Body of pancreas (tissue), 4 donors: Measurements from ENCODE around the gene KLRK1.

Source experiments
- POLR2A ChIP-seq, 3 donors: fragments of 450-650 bp; IDR thresholded peaks; one replicate each; pipeline ENCODE4 v1.6.1; 2016; ENCODE audit warnings: antibody characterized with exemption in 3 of 3, mild to moderate bottlenecking in 2 of 3
- TF ChIP-seq, protein P1 (sequence below), 7 experiments: fragments of 450-650 bp in 4 of 7; fragments of 200-600 bp in 3 of 7; sonication (generic) in 3 of 7; IDR thresholded peaks; one replicate each; pipeline ENCODE4 v1.5.1; 2016 to 2019; ENCODE audit warnings: antibody characterized with exemption in 7 of 7

DNA sequence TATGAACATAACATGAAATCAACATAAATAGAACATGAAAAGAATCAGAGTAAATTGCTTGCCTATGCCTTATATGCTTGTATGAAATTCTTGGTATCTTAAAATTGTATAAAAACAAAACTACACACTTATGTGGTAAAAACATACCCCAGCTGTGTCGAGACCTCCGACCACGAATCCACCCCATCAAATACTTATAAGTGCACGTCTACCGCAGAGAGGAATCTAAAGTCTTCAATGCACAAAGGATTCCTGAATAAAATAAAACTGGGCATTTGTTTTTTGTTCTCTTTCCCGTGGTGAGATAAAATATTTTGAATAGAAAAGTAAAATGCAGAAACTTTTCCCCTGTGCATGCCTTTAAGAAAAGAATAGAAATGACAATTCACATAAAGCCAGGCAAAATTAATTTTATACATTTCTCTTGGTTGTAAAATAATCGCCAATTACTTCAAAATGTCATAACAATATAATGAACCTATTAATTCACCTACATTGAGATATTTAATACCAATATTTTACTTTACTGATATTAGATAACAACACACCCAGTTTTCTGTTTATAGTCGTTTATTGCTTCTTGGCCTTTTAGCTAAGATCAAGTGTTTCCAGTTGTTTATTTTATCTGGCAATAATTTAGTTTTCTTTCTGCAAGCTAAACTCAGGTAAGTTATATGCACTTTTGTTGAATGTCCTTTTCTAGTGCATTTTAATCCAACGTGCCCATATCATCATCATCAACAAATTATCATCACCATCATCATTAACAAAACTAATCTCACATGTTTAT is 1.0 kb downstream of the KLRK1 start:
- TF ChIP-seq, protein P1, sequence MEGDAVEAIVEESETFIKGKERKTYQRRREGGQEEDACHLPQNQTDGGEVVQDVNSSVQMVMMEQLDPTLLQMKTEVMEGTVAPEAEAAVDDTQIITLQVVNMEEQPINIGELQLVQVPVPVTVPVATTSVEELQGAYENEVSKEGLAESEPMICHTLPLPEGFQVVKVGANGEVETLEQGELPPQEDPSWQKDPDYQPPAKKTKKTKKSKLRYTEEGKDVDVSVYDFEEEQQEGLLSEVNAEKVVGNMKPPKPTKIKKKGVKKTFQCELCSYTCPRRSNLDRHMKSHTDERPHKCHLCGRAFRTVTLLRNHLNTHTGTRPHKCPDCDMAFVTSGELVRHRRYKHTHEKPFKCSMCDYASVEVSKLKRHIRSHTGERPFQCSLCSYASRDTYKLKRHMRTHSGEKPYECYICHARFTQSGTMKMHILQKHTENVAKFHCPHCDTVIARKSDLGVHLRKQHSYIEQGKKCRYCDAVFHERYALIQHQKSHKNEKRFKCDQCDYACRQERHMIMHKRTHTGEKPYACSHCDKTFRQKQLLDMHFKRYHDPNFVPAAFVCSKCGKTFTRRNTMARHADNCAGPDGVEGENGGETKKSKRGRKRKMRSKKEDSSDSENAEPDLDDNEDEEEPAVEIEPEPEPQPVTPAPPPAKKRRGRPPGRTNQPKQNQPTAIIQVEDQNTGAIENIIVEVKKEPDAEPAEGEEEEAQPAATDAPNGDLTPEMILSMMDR (IDR thresholded peaks at IDR 0.05) = no peak
- TF ChIP-seq POLR2A (IDR thresholded peaks at IDR 0.05) = no peak
